Small intestine (tissue), 7 donors: ENCODE measurements around the gene KCNS1. TPM values are rescaled to one million over a fixed set of nuclear protein-coding genes. Genes with fewer than 3 reads are reported as not detected.
A peak's percentile ranks its signal among the peaks of the same experiment; 100 is the strongest.

Source experiments
- DNase-seq, 2 donors: peaks; one replicate each; pipeline versions ENCODE4 v3.0.0 to v3.0.0-alpha.2; 2013
- FAIRE-seq: peaks from 2 replicates; lab custom pipeline; 2012; peaks lifted over from hg19 to GRCh38; lab: Jason Lieb, UNC
- H3K27ac ChIP-seq, 3 donors: one replicate each; pipeline ENCODE4 v1.5.1; 2013; ENCODE audit warnings: low read length in 2 of 3, mild to moderate bottlenecking in 2 of 3, control low read depth in 1 of 3, inconsistent platforms in 1 of 3, low read depth in 1 of 3, moderate library complexity in 1 of 3
- H3K27me3 ChIP-seq, 3 donors: one replicate each; pipeline ENCODE4 v1.6.1; 2013; ENCODE audit warnings: low read length in 3 of 3, inconsistent platforms in 1 of 3; ENCODE audit not compliant: control insufficient read depth in 3 of 3, insufficient read depth in 3 of 3
- H3K36me3 ChIP-seq, 3 donors: one replicate each; pipeline ENCODE4 v1.6.1; 2013; ENCODE audit warnings: low read length in 3 of 3, inconsistent platforms in 1 of 3, low read depth in 1 of 3, mild to moderate bottlenecking in 1 of 3, moderate library complexity in 1 of 3; ENCODE audit not compliant: control insufficient read depth in 3 of 3, insufficient read depth in 2 of 3
- H3K4me1 ChIP-seq, 3 donors: one replicate each; pipeline ENCODE4 v1.6.1; 2013; ENCODE audit warnings: low read length in 2 of 3, inconsistent platforms in 1 of 3, low read depth in 1 of 3, mild to moderate bottlenecking in 1 of 3, moderate library complexity in 1 of 3; ENCODE audit not compliant: control insufficient read depth in 3 of 3, insufficient read depth in 2 of 3
- H3K4me3 ChIP-seq, 3 donors: one replicate each; pipeline ENCODE4 v1.5.1; 2013; ENCODE audit warnings: low read length in 3 of 3, control low read depth in 1 of 3, inconsistent platforms in 1 of 3, low read depth in 1 of 3, mild to moderate bottlenecking in 1 of 3, moderate library complexity in 1 of 3
- H3K9me3 ChIP-seq, 2 donors: one replicate each; pipeline ENCODE4 v1.6.1; 2013; ENCODE audit warnings: low read depth in 1 of 2, low read length in 1 of 2; ENCODE audit not compliant: control insufficient read depth in 2 of 2, insufficient read depth in 1 of 2
- WGBS, 3 donors: extraction: QIAGEN DNeasy Blood & Tissue Kit; methylation state at CpG; one replicate each; pipeline ENCODE4 v1.1.7; 2013; 5-methylcytosine and 5-hydroxymethylcytosine counted together
- polyA plus RNA-seq, 4 donors: library from polyadenylated mRNA; stranded (reverse) in 3 of 4; unstranded in 1 of 4; fragments of 200-250 nt in 3 of 4; fragments of 120-200 nt in 1 of 4; gene quantifications; one replicate each; pipeline versions ENCODE4 v1.2.1 to v1.2.3, GENCODE V29; 2013
- donor health status: healthy with polysubstance abuse.
- donor health status: control.
- donor health status: control.
- donor health status: Bipolar disorder and iron deficiency.
- donor health status: healthy.

Gene KCNS1
- polyA plus RNA-seq, 4 donors, result 1.0 to 1.3 TPM; not detected in 2

- Histone ChIP-seq H3K27me3 (peaks cover 0 to 61% (median 11%) of the 10 kb centered on the region in 3 donors), H3K27ac (no peak overlapping the region), H3K4me1 (peaks cover 0 to 7% (median 2%) of the 10 kb centered on the region in 3 donors), H3K4me3 (no peak overlapping the region), H3K9me3 (no peaks in the 10 kb centered on the region), H3K36me3 (no peaks in the 10 kb centered on the region)
- FAIRE-seq (no peak), DNase-seq (no peak)
- 61 to 70% (median 64%) methylated on average over 6 of the region's 6 CpGs for WGBS, 3 donors
Measured at GRCh38 chr20:45101333-45101850, 465 bp upstream of the KCNS1 start.

- no peaks in the 10 kb centered on the region for H3K9me3 ChIP-seq
- no peak overlapping the region for H3K27ac ChIP-seq
- H3K36me3 ChIP-seq, result peaks cover 0 to 2% (median 0%) of the 10 kb centered on the region in 3 donors
- DNase-seq (peak; percentile 36 to 74), FAIRE-seq (no peak)
- peak overlapping the region in 2 of 3 donors; percentile 7 to 27 for H3K4me3 ChIP-seq
- peaks cover 0 to 54% (median 14%) of the 10 kb centered on the region in 3 donors for H3K27me3 ChIP-seq
- 8 to 26% (median 25%) methylated on average over 64 to 91 of the region's 91 CpGs for WGBS, 3 donors
- peaks cover 0 to 7% (median 2%) of the 10 kb centered on the region in 3 donors for H3K4me1 ChIP-seq
Measured at GRCh38 chr20:45098103-45098773, 2.7 kb downstream of the KCNS1 start.

- Histone ChIP-seq H3K36me3 (peaks cover 0 to 2% (median 0%) of the 10 kb centered on the region in 3 donors), H3K4me1 (peaks cover 0 to 7% (median 2%) of the 10 kb centered on the region in 3 donors), H3K9me3 (no peaks in the 10 kb centered on the region), H3K27me3 (peaks cover 0 to 51% (median 14%) of the 10 kb centered on the region in 3 donors), H3K27ac (no peak overlapping the region), H3K4me3 (peak overlapping the region in 2 of 3 donors; percentile 7 to 27)
- 28 to 35% (median 35%) methylated on average over 53 to 56 of the region's 56 CpGs for WGBS, 3 donors
- FAIRE-seq, result no peak
- peak; percentile 53 to 85 for DNase-seq
Measured at GRCh38 chr20:45097485-45098102, 3.3 kb downstream of the KCNS1 start.

GRCh38 chr20:45096781-45097180, 4.1 kb downstream of the KCNS1 start:
- Histone ChIP-seq H3K36me3 (peaks cover 0 to 2% (median 0%) of the 10 kb centered on the region in 3 donors), H3K4me3 (no peak overlapping the region), H3K4me1 (peaks cover 0 to 7% (median 2%) of the 10 kb centered on the region in 3 donors), H3K27ac (no peak overlapping the region), H3K9me3 (no peaks in the 10 kb centered on the region), H3K27me3 (peaks cover 0 to 50% (median 14%) of the 10 kb centered on the region in 3 donors)
- FAIRE-seq (no peak), DNase-seq (no peak)
- 72 to 84% (median 81%) methylated on average over 9 of the region's 9 CpGs for WGBS, 3 donors

- Histone ChIP-seq H3K27me3 (peaks cover 0 to 41% (median 14%) of the 10 kb centered on the region in 3 donors), H3K36me3 (peaks cover 0 to 2% (median 0%) of the 10 kb centered on the region in 3 donors), H3K4me3 (no peak overlapping the region), H3K9me3 (no peaks in the 10 kb centered on the region), H3K4me1 (peaks cover 0 to 3% (median under 1%) of the 10 kb centered on the region in 3 donors), H3K27ac (no peak overlapping the region)
- peak; percentile 46 for DNase-seq
- WGBS, 3 donors, result 6 to 12% (median 11%) methylated on average over 7 of the region's 7 CpGs
- no peak for FAIRE-seq
Measured at GRCh38 chr20:45095805-45096238, 5.1 kb downstream of the KCNS1 start.

- Histone ChIP-seq H3K9me3 (no peaks in the 10 kb centered on the region), H3K4me1 (no peaks in the 10 kb centered on the region), H3K4me3 (no peak overlapping the region), H3K36me3 (peaks cover 0 to 2% (median 0%) of the 10 kb centered on the region in 3 donors), H3K27me3 (peaks cover 0 to 33% (median 12%) of the 10 kb centered on the region in 3 donors), H3K27ac (no peak overlapping the region)
- no peak for FAIRE-seq
- no peak for DNase-seq
- 93 to 95% (median 94%) methylated on average over 11 of the region's 11 CpGs for WGBS, 3 donors
Measured at GRCh38 chr20:45094864-45095574, 5.9 kb downstream of the KCNS1 start.

- Histone ChIP-seq H3K4me3 (no peak overlapping the region), H3K27me3 (peaks cover 0 to 26% (median 11%) of the 10 kb centered on the region in 3 donors), H3K27ac (no peak overlapping the region), H3K9me3 (no peaks in the 10 kb centered on the region), H3K36me3 (peaks cover 0 to 2% (median 0%) of the 10 kb centered on the region in 3 donors), H3K4me1 (no peaks in the 10 kb centered on the region)
- FAIRE-seq, result no peak
- WGBS, 3 donors, result 87 to 92% (median 88%) methylated on average over 2 of the region's 2 CpGs
- no peak for DNase-seq
Measured at GRCh38 chr20:45094201-45094600, 6.7 kb downstream of the KCNS1 start.

- WGBS, 3 donors, result 91 to 95% (median 94%) methylated on average over 7 of the region's 7 CpGs
Measured at GRCh38 chr20:45092898-45093297, 8.0 kb downstream of the KCNS1 start.

More at GRCh38 chr20:45092898-45093297, 8.0 kb downstream of the KCNS1 start:
- Histone ChIP-seq H3K4me3 (no peak overlapping the region), H3K4me1 (no peaks in the 10 kb centered on the region), H3K27ac (no peak overlapping the region), H3K9me3 (no peaks in the 10 kb centered on the region), H3K36me3 (peaks cover 0 to 2% (median 0%) of the 10 kb centered on the region in 3 donors), H3K27me3 (peaks cover 0 to 14% (median 11%) of the 10 kb centered on the region in 3 donors)
- DNase-seq, result no peak
- no peak for FAIRE-seq
